NCI-H748 treated with DMSO at 0.1 percent for 48 hours (cell line): Measurements from ENCODE around the gene MAPK8IP1.

ENCODE experiments used
- DNase-seq: peaks from one replicate; lab custom pipeline; 2025; lab: John Stamatoyannopoulos, UW

Gene MAPK8IP1

DNA sequence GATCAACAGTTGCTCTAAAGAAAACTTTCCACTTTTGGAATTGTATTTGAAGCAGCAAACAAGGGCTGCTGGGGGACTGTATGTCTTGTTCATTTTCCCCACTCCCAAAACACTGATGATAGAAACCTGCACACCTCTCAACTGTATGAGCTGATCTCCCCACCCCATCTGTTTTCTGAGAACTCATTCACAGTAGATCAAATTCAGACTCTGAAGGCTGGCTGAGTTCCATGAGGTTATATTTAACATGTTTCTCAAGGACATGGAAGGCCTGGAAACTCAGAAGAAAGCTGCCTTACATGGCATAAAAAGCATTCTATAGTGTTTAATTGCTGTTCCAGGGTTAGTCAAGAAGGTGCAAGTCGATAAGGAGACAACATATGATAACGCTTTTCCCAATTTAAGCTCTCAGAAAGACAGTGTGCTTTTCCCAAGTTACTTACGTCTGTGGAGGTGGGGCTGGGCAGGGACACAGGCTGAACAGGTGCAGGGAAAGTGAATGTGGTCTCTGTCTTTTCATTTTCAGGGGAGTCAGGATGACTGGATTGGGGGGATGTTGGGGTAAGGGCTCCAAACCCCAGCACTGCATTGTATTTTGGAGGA lies 60.0 kb downstream of the MAPK8IP1 start:
- no peak for DNase-seq

- DNase-seq, result no peak
Measured at GRCh38 chr11:45947885-45948284, 62.4 kb downstream of the MAPK8IP1 start.

DNA sequence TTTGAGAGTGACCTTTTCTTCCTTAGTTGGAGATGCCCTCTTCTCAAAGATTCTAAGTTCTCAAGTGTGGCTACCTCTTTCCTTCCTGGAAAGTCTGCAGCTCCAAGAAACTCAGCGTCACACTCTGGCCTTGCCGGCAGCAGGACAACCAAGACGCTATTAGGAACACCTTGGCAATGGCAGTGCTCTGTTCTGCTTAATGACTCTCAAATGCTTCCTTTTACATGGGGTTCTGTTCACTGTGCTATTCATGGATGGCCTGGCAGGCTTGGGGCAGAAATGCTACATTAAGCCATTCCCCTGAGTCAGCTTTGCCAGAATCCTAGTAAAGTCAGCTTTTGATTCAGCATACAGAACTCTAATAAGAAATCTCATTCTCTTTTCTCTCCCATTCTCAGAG lies 62.9 kb downstream of the MAPK8IP1 start:
- no peak for DNase-seq

- DNase-seq, result no peak
Measured at GRCh38 chr11:45949992-45950407, 64.5 kb downstream of the MAPK8IP1 start.
